Measurements from ENCODE around the gene MUC5B. TPM values are rescaled to one million over a fixed set of nuclear protein-coding genes. Genes with fewer than 3 reads are reported as not detected.

MUC5B gene
- total RNA-seq, 1 donor from 2014 or later: 0.25 TPM

GRCh38 chr11:1305063-1305495 is 82.2 kb downstream of the MUC5B start:
- H3K27me3 ChIP-seq: no peaks in the 10 kb centered on the region
- TF ChIP-seq CTCF (IDR thresholded peaks at IDR 0.05): no peak
- no peak for TF ChIP-seq POLR2A (IDR thresholded peaks at IDR 0.05)
- no peak for TF ChIP-seq POLR2AphosphoS5 (IDR thresholded peaks at IDR 0.05; ENCODE audit: insufficient read depth in 1 of 2, low read depth in 1 of 2)
- no peak overlapping the region for H3K4me3 ChIP-seq
- no peak overlapping the region for H3K27ac ChIP-seq
- intact Hi-C loops (cut with DNase I): loop anchor here (10.0 kb wide), 1 partner anchor 210 kb away; no protein-coding TSS in a partner anchor
- no peaks in the 10 kb centered on the region for H3K9me3 ChIP-seq
- peaks cover 0 to 7% of the 10 kb centered on the region in 2 donors for H3K36me3 ChIP-seq
- peaks cover 89% of the 10 kb centered on the region for H3K4me1 ChIP-seq
- DNase-seq (ENCODE audit: extremely low spot score in 2 of 2): peak in 1 of 2 donors; percentile 82

GRCh38 chr11:1305501-1306056 is 82.7 kb downstream of the MUC5B start:
- Histone ChIP-seq H3K36me3 (peaks cover 0 to 7% of the 10 kb centered on the region in 2 donors), H3K27ac (no peak overlapping the region), H3K9me3 (no peaks in the 10 kb centered on the region), H3K4me3 (no peak overlapping the region), H3K4me1 (peaks cover 89% of the 10 kb centered on the region), H3K27me3 (no peaks in the 10 kb centered on the region)
- intact Hi-C loops (cut with DNase I): loop anchor here (10.0 kb wide), 1 partner anchor 209 kb away; no protein-coding TSS in a partner anchor
- DNase-seq (ENCODE audit: extremely low spot score in 2 of 2): peak; percentile 77 to 91
- TF ChIP-seq POLR2AphosphoS5 (IDR thresholded peaks at IDR 0.05; ENCODE audit: insufficient read depth in 1 of 2, low read depth in 1 of 2): no peak
- no peak for TF ChIP-seq CTCF (IDR thresholded peaks at IDR 0.05)
- no peak for TF ChIP-seq POLR2A (IDR thresholded peaks at IDR 0.05)

GRCh38 chr11:1306186-1307162 is 83.6 kb downstream of the MUC5B start:
- Histone ChIP-seq H3K4me3 (no peak overlapping the region), H3K4me1 (peaks cover 84% of the 10 kb centered on the region), H3K27me3 (no peaks in the 10 kb centered on the region), H3K27ac (no peak overlapping the region), H3K36me3 (peaks cover 0 to 7% of the 10 kb centered on the region in 2 donors), H3K9me3 (no peaks in the 10 kb centered on the region)
- intact Hi-C loops (cut with DNase I): loop anchor here (10.0 kb wide), 1 partner anchor 208 kb away; no protein-coding TSS in a partner anchor
- DNase-seq (ENCODE audit: extremely low spot score in 2 of 2): peak in 1 of 2 donors; percentile 94
- TF ChIP-seq CTCF (IDR thresholded peaks at IDR 0.05): no peak
- no peak for TF ChIP-seq POLR2A (IDR thresholded peaks at IDR 0.05)
- no peak for TF ChIP-seq POLR2AphosphoS5 (IDR thresholded peaks at IDR 0.05; ENCODE audit: insufficient read depth in 1 of 2, low read depth in 1 of 2)

GRCh38 chr11:1307163-1307870 is 84.5 kb downstream of the MUC5B start:
- H3K27ac ChIP-seq: peak overlapping the region; percentile 96
- peaks cover 0 to 7% of the 10 kb centered on the region in 2 donors for H3K36me3 ChIP-seq
- H3K27me3 ChIP-seq: no peaks in the 10 kb centered on the region
- H3K9me3 ChIP-seq: no peaks in the 10 kb centered on the region
- peak in 1 of 2 donors; percentile 35 for TF ChIP-seq POLR2AphosphoS5 (IDR thresholded peaks at IDR 0.05; ENCODE audit: insufficient read depth in 1 of 2, low read depth in 1 of 2)
- no peak for TF ChIP-seq CTCF (IDR thresholded peaks at IDR 0.05)
- DNase-seq (ENCODE audit: extremely low spot score in 2 of 2): peak; percentile 89 to 94
- H3K4me1 ChIP-seq: peaks cover 77% of the 10 kb centered on the region
- H3K4me3 ChIP-seq: peak overlapping the region in 1 of 2 donors; percentile 11
- intact Hi-C loops (cut with DNase I): loop anchor here (10.0 kb wide), 1 partner anchor 207 kb away; no protein-coding TSS in a partner anchor

All from vagina (tissue), 2 donors.